NCI-H2171 treated with DMSO at 0.1 percent for 48 hours (cell line): Measurements from ENCODE around the gene YJEFN3.

Experiments used
- DNase-seq: peaks from one replicate; lab custom pipeline; 2025; lab: John Stamatoyannopoulos, UW

Gene YJEFN3

GRCh38 chr19:19528721-19529490 is at the start of gene YJEFN3:
Gene YJEFN3 (plus strand): TSS chr19:19528911. CDS start chr19:19528933, 22 bp downstream.
- DNase-seq: no peak

- DNase-seq: no peak
Measured at GRCh38 chr19:19480688-19481087, 48.0 kb upstream of the YJEFN3 start.

DNA sequence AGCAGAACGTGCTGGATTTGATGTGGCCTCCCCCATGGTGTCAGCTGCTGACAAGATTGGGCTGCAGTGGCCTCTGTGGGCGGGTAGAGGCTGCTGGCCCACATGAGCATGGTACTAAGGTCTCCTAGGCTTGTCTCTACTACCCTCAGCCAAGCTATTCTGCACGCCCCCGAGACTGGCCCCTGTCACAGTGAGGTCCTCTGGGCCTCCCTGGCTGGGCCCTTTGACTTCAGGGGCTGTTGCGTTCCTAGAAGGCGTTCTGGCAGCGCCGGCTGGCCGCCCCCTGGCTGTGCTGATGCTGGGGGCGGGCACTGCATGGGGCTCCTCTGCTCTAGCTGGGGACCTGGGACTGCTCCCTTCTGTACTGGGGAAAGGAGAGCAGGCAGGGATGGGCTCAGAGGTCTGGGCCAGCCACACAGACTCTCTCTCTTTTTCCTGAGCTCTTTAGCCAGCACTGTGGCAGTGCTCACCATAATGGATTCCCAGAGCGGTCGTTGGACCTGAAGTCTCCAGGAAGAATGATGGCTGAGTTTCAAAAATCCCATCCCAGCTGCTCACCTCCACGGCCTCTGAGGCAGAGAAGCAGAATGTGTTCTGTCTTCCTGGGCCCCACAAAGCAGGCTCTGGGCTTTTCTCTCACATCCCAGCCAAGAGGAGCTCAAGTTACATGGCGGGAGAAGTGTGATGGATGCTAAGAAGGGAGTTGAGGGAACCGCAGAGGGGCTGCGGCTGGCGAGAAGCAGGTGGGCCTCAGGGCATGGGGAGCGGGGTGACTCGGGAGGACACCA is 45.7 kb upstream of the YJEFN3 start:
- DNase-seq: peak; percentile 62

GRCh38 chr19:19485161-19485997 is 43.3 kb upstream of the YJEFN3 start:
- DNase-seq: peak; percentile 7

- DNase-seq: peak; percentile 54
Measured at GRCh38 chr19:19485998-19486290, 42.8 kb upstream of the YJEFN3 start.

- peak; percentile 54 for DNase-seq
Measured at GRCh38 chr19:19486343-19487076, 42.2 kb upstream of the YJEFN3 start.

DNA sequence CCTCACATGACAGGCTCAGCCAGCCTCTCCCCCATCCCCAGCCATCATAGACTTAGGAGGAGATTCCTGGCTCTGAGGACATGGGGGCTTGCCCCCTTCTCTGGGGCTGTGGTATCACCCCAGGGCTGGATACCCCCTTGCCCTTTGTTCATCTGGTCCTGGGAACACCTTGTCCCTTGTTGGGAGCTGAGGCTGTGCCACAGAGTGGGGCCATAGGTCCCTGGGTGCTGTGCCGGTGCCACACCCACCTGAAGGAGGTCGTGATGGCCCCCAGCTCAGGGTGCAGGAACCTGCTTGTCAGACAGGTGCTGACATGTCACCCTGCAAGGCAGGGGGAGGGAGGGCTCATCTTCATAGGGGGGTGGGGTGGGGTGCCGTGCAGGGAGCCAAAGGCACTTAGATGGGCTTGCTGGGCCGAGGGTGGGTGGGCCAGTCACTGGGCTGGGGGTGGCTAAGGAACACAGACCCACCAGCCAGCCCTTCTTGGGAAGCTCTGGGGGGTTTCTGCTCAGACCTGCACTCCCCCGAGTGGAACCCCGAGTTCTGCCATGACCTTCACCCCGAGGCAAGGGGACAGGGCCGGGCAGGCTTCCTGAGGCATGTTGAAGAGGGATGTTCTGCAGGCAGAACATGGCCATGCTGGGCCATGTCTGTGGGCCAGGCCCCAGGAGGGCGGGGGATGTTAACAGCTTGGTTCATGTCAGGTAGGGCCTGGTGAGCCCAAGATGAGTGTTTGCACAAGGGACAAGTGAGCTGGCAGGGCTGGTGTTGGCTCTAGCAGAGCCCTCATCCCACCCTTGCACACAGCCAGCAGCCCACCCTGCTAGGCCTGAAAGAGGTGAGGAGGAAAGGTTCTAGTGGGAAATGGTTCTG is 41.4 kb upstream of the YJEFN3 start:
- no peak for DNase-seq

GRCh38 chr19:19487950-19488874 is 40.5 kb upstream of the YJEFN3 start:
- no peak for DNase-seq

DNA sequence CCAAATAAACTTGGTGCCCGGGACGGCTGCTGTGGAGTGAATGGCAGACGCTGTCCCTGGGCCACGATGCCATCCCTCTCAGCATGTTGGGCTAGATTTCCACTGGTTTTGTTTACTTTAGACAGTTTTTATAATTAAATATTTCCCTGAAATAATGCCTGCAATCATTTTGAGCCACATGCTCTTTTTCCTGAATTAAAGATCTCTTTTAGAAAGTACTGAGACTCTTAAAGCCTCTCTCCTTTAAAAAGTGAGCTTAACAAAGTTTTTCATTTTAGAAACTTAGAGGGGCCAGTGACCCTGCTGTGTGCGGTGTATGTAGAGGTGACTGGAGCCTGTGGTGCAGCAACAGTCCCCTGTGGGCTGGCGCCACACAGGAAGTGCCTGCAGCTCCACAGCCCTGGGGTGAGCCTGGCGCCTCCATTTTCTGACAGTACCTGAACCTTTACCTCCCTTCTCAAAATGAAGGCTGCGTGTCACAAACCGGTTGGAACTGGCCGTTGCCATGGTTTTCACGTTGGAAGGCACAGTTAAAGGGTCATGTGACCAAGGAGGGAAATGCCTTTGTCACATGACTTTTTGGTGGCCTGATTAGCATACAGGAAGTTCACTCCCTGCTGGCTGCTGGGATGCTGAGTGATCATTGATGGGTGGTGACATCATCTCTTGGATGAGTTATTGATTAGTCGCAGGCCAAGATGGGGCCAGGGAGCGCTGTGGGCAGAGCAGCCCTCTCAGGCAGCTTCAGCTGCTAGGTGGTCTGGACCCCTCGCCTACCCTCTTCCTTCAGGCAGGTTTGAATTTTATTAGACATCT is 39.6 kb upstream of the YJEFN3 start:
- peak; percentile 75 for DNase-seq

GRCh38 chr19:19489804-19490204 is 38.9 kb upstream of the YJEFN3 start:
- DNase-seq: peak; percentile 28

DNA sequence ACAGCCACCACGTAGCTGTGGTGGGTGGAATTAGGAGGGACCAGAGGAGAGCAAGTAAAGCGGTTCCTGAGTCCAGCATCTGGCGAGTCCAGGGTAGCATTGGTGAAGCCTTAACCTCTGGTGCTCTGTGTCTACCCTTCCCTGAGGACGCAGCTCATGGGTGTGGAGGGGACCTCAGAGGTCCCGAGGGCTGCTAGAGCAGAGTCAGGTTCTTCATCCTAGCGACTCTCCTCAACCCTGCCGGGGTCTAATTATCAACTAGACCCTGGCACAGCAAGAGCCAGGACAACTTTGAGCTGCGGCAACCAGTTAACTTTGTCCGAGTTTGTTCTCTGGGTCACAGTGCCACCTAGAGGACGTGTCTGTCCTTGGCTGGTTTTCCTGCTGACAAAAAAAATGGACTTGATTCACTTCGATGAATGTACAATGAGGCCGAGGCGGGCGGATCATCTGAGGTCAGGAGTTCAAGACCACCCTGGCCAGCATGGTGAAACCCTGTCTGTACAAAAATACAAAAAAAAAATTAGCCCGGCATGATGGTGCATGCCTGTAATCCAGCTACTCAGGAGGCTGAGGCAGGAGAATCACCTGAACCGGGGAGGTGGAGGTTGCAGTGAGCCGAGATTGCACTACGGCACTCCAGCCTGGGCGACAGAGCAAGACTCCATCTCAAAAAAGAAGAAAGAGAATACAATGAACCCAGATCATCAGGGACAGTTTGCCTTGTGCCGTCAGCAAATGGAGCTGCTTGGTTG is 38.3 kb upstream of the YJEFN3 start:
- peak; percentile 75 for DNase-seq

DNA sequence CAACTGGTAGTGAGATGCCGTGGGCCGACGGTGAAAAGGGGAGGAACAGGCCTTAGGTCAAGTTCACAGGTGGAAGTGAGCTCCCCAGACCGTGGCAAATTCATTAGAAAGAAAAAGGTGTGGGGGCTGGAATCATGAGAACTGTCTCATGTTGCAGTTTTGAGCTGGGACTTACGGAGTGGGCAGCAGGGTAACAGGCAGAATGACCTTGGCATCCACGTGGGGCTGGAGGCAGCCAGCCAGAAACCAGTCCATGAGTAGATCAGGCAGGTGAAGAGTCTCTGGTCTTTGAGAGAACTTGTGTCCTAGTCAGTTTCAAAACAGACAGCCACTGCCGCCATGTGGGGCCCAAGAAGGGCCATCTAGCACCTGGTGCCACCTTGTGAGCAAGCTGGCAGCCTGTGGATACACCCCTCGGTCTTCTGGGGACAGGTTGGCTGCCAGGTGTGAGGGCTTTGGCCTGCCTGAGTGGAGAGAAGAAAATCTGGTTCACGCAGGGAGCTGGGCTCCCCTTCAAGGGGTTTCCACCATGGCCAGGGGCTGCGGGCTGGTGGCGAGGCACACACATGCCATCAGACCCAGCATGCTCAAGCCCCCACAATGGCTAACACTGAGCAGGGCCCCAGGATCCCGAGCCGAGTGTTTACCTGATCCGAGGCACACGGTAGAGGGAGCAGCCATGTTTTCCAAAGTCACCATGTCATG is 37.2 kb upstream of the YJEFN3 start:
- DNase-seq: no peak

- DNase-seq: no peak
Measured at GRCh38 chr19:19492026-19492610, 36.6 kb upstream of the YJEFN3 start.

DNA sequence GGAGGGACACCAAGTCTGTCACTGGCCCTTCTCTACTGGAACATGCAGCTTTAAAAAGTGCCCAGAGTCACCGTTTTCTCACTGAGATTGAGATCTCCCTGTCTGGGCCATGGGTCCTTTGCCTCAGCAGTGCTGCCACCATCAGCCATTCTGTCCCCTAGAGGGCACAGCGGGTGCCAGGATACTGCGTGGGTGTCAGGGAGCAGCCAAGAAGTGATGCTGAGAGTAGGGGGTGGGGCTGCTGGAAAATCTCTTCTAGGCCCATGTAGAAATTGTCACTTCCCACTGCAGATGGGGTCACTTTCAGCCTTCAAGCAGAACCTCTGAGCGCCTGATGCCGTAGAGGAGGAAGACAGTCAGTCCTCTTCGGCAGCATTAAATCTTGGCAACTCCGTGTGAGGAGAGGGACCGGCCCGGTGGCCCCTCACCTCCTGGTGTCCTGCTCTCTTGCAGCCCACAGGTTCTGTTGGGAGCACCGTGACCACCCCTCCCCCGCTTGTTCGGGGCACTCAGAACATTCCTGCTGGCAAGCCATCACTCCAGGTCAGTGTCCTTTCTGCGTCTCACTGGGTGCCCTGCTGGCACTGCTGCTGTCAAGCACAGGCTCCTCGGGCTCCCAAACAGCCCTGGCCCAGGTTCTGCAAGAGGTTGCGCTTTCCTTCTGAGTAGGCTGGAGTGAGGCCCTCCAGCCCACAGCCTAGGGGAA is 34.7 kb upstream of the YJEFN3 start:
- no peak for DNase-seq

DNA sequence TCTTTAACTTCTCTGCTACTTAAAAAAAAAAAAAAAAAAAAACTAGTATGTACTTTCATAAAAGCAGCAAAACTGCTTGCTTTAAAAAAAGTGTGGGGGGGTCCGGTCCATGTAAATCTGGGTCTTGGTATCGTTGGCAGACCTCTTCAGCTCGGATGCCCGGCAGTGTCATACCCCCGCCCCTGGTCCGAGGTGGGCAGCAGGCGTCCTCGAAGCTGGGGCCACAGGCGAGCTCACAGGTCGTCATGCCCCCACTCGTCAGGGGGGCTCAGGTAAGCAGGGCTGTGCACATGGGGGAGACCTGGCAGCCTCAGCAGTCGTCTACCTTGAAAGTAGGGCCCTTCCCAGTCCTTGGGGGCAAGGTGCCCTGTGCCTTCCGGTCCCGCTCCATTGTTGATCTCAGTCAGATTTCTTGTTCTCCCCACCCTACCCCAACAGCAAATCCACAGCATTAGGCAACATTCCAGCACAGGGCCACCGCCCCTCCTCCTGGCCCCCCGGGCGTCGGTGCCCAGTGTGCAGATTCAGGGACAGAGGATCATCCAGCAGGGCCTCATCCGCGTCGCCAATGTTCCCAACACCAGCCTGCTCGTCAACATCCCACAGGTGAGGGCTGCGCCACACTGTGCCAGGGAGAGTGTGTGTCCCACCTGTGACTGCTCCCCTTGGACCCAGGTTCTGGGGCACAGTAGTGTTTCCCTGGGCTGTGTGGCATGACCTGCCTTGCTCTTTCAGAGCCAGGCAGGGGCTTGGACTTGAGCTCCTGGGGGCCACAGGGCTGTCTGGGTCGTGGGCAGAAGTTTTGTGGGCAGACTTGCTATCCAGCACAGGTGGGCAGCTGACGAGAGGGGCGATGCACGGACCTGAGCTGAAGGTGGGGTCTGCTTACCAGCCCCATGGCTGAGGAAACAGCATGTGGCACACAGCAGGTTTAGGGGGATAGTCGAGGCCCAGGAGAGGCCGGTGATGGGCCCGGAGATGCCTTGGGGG is 32.8 kb upstream of the YJEFN3 start:
- DNase-seq: no peak
